HEK293 (cell line): ENCODE results near the gene TAF1.
"Not testable (repeated sequence)": the region's sequence is repeated elsewhere in the genome, so short reads cannot be mapped to it uniquely, and the experiment has no call there.

Experiments used
- CTCF ChIA-PET: fragments of 350-600 bp; formaldehyde crosslinking; extraction: SDS; loops from one replicate; lab custom pipeline; 2021; ENCODE audit warnings: antibody characterized with exemption; lab: Yijun Ruan, JAX
- POLR2A ChIA-PET: fragments of 300-600 bp; formaldehyde crosslinking; extraction: SDS; loops from one replicate; lab custom pipeline; 2020; ENCODE audit warnings: antibody characterized with exemption, inconsistent platforms; lab: Yijun Ruan, JAX
- H3K27ac ChIP-seq: fragments of 200-500 bp; sonication (Bioruptor generic); 2 replicates; pipeline ENCODE4 v1.5.1; 2014; ENCODE audit warnings: low read depth, low read length, control low read depth, inconsistent platforms; ENCODE audit errors: extremely low read depth
- H3K36me3 ChIP-seq, 2 experiments: fragments of 200-500 bp in 1 of 2; sonication (Bioruptor generic) in 1 of 2; 1 replicate in 1 of 2; 2 replicates in 1 of 2; pipeline ENCODE4 v1.5.1; 2014 to 2017; ENCODE audit warnings: inconsistent platforms in 2 of 2, low read length in 2 of 2; ENCODE audit not compliant: control insufficient read depth in 2 of 2, insufficient read depth in 1 of 2
- H3K4me1 ChIP-seq: fragments of 200-500 bp; sonication (Bioruptor generic); 2 replicates; pipeline ENCODE4 v1.5.1; 2014; ENCODE audit warnings: mild to moderate bottlenecking, low read length, inconsistent platforms; ENCODE audit not compliant: control insufficient read depth, insufficient read depth
- H3K4me3 ChIP-seq: 2 replicates; pipeline ENCODE4 v1.5.1; 2011; ENCODE audit warnings: low read depth, mild to moderate bottlenecking, control low read depth, low read length, moderate library complexity
- H3K9me3 ChIP-seq: fragments of 200-500 bp; sonication (Bioruptor generic); 2 replicates; pipeline ENCODE4 v1.5.1; 2014; ENCODE audit warnings: low read depth, low read length, inconsistent platforms; ENCODE audit not compliant: control insufficient read depth, insufficient read depth
- BCL6B ChIP-seq: fragments of 450-650 bp; formaldehyde crosslinking; IDR thresholded peaks from 2 replicates; pipeline ENCODE4 v1.5.1; 2017; ENCODE audit warnings: missing biosample characterization, missing genetic modification characterization
- CTCF ChIP-seq: fragments of 450-650 bp; formaldehyde crosslinking; IDR thresholded peaks from 2 replicates; pipeline ENCODE4 v1.5.1; 2016; ENCODE audit warnings: missing biosample characterization, missing genetic modification characterization
- GLI4 ChIP-seq: fragments of 450-650 bp; formaldehyde crosslinking; IDR thresholded peaks from 2 replicates; pipeline ENCODE4 v1.5.1; 2016; ENCODE audit warnings: missing biosample characterization, missing genetic modification characterization
- HOXD13 ChIP-seq: sonication (generic); formaldehyde crosslinking; IDR thresholded peaks from 2 replicates; pipeline ENCODE4 v1.8.0; 2022; ENCODE audit warnings: missing genetic modification reagents, borderline replicate concordance
- MEIS1 ChIP-seq: sonication (generic); formaldehyde crosslinking; IDR thresholded peaks from 2 replicates; pipeline ENCODE4 v1.8.1; 2022; ENCODE audit warnings: missing genetic modification reagents, mild to moderate bottlenecking, borderline replicate concordance
- REPIN1 ChIP-seq: fragments of 450-650 bp; formaldehyde crosslinking; IDR thresholded peaks from 2 replicates; pipeline ENCODE4 v1.5.1; 2017; ENCODE audit warnings: missing biosample characterization, missing genetic modification characterization, low read depth
- ZBTB1 ChIP-seq: fragments of 450-650 bp; formaldehyde crosslinking; IDR thresholded peaks from 2 replicates; pipeline ENCODE4 v1.5.1; 2016; ENCODE audit warnings: missing biosample characterization, missing genetic modification characterization
- ZBTB26 ChIP-seq: fragments of 450-650 bp; formaldehyde crosslinking; optimal IDR thresholded peaks from 2 replicates; pipeline ENCODE3; 2016; ENCODE audit warnings: missing biosample characterization, mild to moderate bottlenecking, missing genetic modification characterization
- ZBTB48 ChIP-seq: fragments of 450-650 bp; formaldehyde crosslinking; IDR thresholded peaks from 2 replicates; pipeline ENCODE4 v1.5.1; 2016; ENCODE audit warnings: missing biosample characterization, missing genetic modification characterization
- ZNF2 ChIP-seq: fragments of 450-650 bp; formaldehyde crosslinking; IDR thresholded peaks from 2 replicates; pipeline ENCODE4 v1.5.1; 2016; ENCODE audit warnings: missing biosample characterization, missing genetic modification characterization
- ZNF211 ChIP-seq: fragments of 450-650 bp; formaldehyde crosslinking; IDR thresholded peaks from 2 replicates; pipeline ENCODE4 v1.5.1; 2016; ENCODE audit warnings: low read depth, missing biosample characterization, missing genetic modification characterization
- ZNF416 ChIP-seq: fragments of 450-650 bp; formaldehyde crosslinking; IDR thresholded peaks from 2 replicates; pipeline ENCODE4 v1.5.1; 2016; ENCODE audit warnings: missing biosample characterization, missing genetic modification characterization
- ZNF449 ChIP-seq: fragments of 450-650 bp; formaldehyde crosslinking; IDR thresholded peaks from 2 replicates; pipeline ENCODE4 v1.5.1; 2017; ENCODE audit warnings: missing biosample characterization, mild to moderate bottlenecking, missing genetic modification characterization, moderate library complexity
- ZNF549 ChIP-seq: fragments of 450-650 bp; IDR thresholded peaks from 2 replicates; pipeline ENCODE4 v1.5.1; 2018; ENCODE audit warnings: missing biosample characterization, missing genetic modification characterization, mild to moderate bottlenecking, inconsistent platforms, moderate library complexity
- ZNF639 ChIP-seq: fragments of 450-650 bp; formaldehyde crosslinking; IDR thresholded peaks from 2 replicates; pipeline ENCODE4 v1.5.1; 2016; ENCODE audit warnings: missing biosample characterization, missing genetic modification characterization
- ZNF654 ChIP-seq: fragments of 450-650 bp; formaldehyde crosslinking; IDR thresholded peaks from 2 replicates; pipeline ENCODE4 v1.5.1; 2016; ENCODE audit warnings: low read depth, missing biosample characterization, missing genetic modification characterization
- ZNF658 ChIP-seq: fragments of 450-650 bp; formaldehyde crosslinking; IDR thresholded peaks from 2 replicates; pipeline ENCODE4; 2016; ENCODE audit warnings: missing biosample characterization, missing genetic modification characterization
- ZNF660 ChIP-seq: fragments of 450-650 bp; IDR thresholded peaks from 2 replicates; pipeline ENCODE4 v1.5.1; 2018; ENCODE audit warnings: missing biosample characterization, mild to moderate bottlenecking, missing genetic modification characterization
- ZNF692 ChIP-seq: fragments of 450-650 bp; formaldehyde crosslinking; IDR thresholded peaks from 2 replicates; pipeline ENCODE4 v1.5.1; 2016; ENCODE audit warnings: missing biosample characterization, missing genetic modification characterization
- ZNF747 ChIP-seq: fragments of 450-650 bp; formaldehyde crosslinking; IDR thresholded peaks from 2 replicates; pipeline ENCODE4 v1.5.1; 2016; ENCODE audit warnings: missing biosample characterization, missing genetic modification characterization

TAF1 gene

GRCh38 chrX:71396576-71396975 lies 30.4 kb downstream of the TAF1 start (continued):
- no peak for TF ChIP-seq REPIN1
- no peak for TF ChIP-seq ZNF654
- TF ChIP-seq ZNF449 (tag by site-specific recombination) = no peak
- no peak for TF ChIP-seq ZNF747
- no peak for TF ChIP-seq ZNF211 (tag by site-specific recombination)

GRCh38 chrX:71400710-71401109 lies 34.6 kb downstream of the TAF1 start:
- no peak overlapping the region for H3K27ac ChIP-seq
- no peak overlapping the region for H3K4me3 ChIP-seq
- ChIA-PET CTCF (no interaction called here), POLR2A (interaction anchor here (0.6 kb wide), 1 partner anchor 185 kb away, joined by 4 read pairs; no protein-coding TSS in a partner anchor)
- H3K9me3 ChIP-seq = no peaks in the 10 kb centered on the region
- H3K4me1 ChIP-seq = no peaks in the 10 kb centered on the region
- TF ChIP-seq ZBTB1 (tag by site-specific recombination) = no peak
- no peak for TF ChIP-seq ZNF692 (tag by site-specific recombination)
- TF ChIP-seq ZNF639 = no peak
- no peak for TF ChIP-seq ZNF660 (tag by site-specific recombination)
- TF ChIP-seq ZNF549 (tag by site-specific recombination) = no peak
- peaks cover 61 to 77% of the 10 kb centered on the region in 2 experiments; a peak in 2 of 3 replicates for H3K36me3 ChIP-seq

GRCh38 chrX:71416260-71416659 lies 50.1 kb downstream of the TAF1 start:
- not testable (repeated sequence) for H3K27ac ChIP-seq, H3K9me3 ChIP-seq
- CTCF ChIA-PET = interaction anchor here (0.7 kb wide), 1 partner anchor 45 kb away, joined by 4 read pairs; no protein-coding TSS in a partner anchor
- H3K36me3 ChIP-seq = peaks cover 35 to 51% of the 10 kb centered on the region in 2 experiments
- peak; percentile 32 for TF ChIP-seq ZNF654
- 0 out of 2 replicates have a peak, but pooled peaks have one; percentile 15 for TF ChIP-seq CTCF (tag by site-specific recombination)
- TF ChIP-seq, all 188 proteins: peak for 2; not testable (repeated sequence) for 186
- POLR2A ChIA-PET, H3K4me3 ChIP-seq, H3K4me1 ChIP-seq: not testable (repeated sequence)

- H3K4me1 ChIP-seq = no peaks in the 10 kb centered on the region
- ChIA-PET CTCF (no interaction called here), POLR2A (no interaction called here)
- H3K36me3 ChIP-seq = peaks cover 42 to 67% of the 10 kb centered on the region in 2 experiments
- H3K4me3 ChIP-seq = no peak overlapping the region
- no peak overlapping the region for H3K27ac ChIP-seq
- no peaks in the 10 kb centered on the region for H3K9me3 ChIP-seq
- TF ChIP-seq HOXD13 (CRISPR knock-in tag) (no peak), ZNF658 (tag by site-specific recombination) (no peak), ZNF2 (tag by site-specific recombination) (no peak), BCL6B (tag by site-specific recombination) (no peak), ZNF549 (tag by site-specific recombination) (no peak), ZBTB26 (no peak), GLI4 (tag by site-specific recombination) (no peak), ZNF747 (no peak), ZBTB48 (no peak), ZNF416 (no peak), MEIS1 (CRISPR knock-in tag) (no peak)
These were observed 54.5 kb downstream of the TAF1 start for GRCh38 chrX:71420686-71421085.
